ENCODE results near the gene ARMH3.

The ARMH3 gene

GRCh38 chr10:102020938-102021337, 35.0 kb downstream of the ARMH3 start:
- no peak for TF ChIP-seq REST (IDR thresholded peaks at IDR 0.05; ENCODE audit: insufficient read depth in 1 of 2, low read depth in 2 of 2, low read length in 2 of 2)
- no peak for TF ChIP-seq POLR2AphosphoS5 (IDR thresholded peaks at IDR 0.05; ENCODE audit: low read depth, low read length)
- TF ChIP-seq FOXP2 (optimal IDR thresholded peaks at IDR 0.05; ENCODE audit: borderline replicate concordance, extremely low read depth, extremely low read length, insufficient read depth), result no peak
- no peak for TF ChIP-seq TAF1 (IDR thresholded peaks at IDR 0.05; ENCODE audit: borderline replicate concordance, insufficient read depth, low read length)
- no peak for TF ChIP-seq SIN3A (IDR thresholded peaks at IDR 0.05; ENCODE audit: borderline replicate concordance, insufficient read depth, low read length)

GRCh38 chr10:102017295-102017694, 38.7 kb downstream of the ARMH3 start:
- no peak for TF ChIP-seq REST (IDR thresholded peaks at IDR 0.05; ENCODE audit: insufficient read depth in 1 of 2, low read depth in 2 of 2, low read length in 2 of 2)
- no peak for TF ChIP-seq TAF1 (IDR thresholded peaks at IDR 0.05; ENCODE audit: borderline replicate concordance, insufficient read depth, low read length)
- TF ChIP-seq SIN3A (IDR thresholded peaks at IDR 0.05; ENCODE audit: borderline replicate concordance, insufficient read depth, low read length), result no peak
- TF ChIP-seq FOXP2 (optimal IDR thresholded peaks at IDR 0.05; ENCODE audit: borderline replicate concordance, extremely low read depth, extremely low read length, insufficient read depth), result no peak
- no peak for TF ChIP-seq POLR2AphosphoS5 (IDR thresholded peaks at IDR 0.05; ENCODE audit: low read depth, low read length)

GRCh38 chr10:102016416-102016815, 39.6 kb downstream of the ARMH3 start:
- no peak for TF ChIP-seq FOXP2 (optimal IDR thresholded peaks at IDR 0.05; ENCODE audit: borderline replicate concordance, extremely low read depth, extremely low read length, insufficient read depth)
- no peak for TF ChIP-seq POLR2AphosphoS5 (IDR thresholded peaks at IDR 0.05; ENCODE audit: low read depth, low read length)
- no peak for TF ChIP-seq SIN3A (IDR thresholded peaks at IDR 0.05; ENCODE audit: borderline replicate concordance, insufficient read depth, low read length)
- no peak for TF ChIP-seq TAF1 (IDR thresholded peaks at IDR 0.05; ENCODE audit: borderline replicate concordance, insufficient read depth, low read length)
- TF ChIP-seq REST (IDR thresholded peaks at IDR 0.05; ENCODE audit: insufficient read depth in 1 of 2, low read depth in 2 of 2, low read length in 2 of 2), result no peak

- TF ChIP-seq TAF1 (IDR thresholded peaks at IDR 0.05; ENCODE audit: borderline replicate concordance, insufficient read depth, low read length) (no peak), REST (IDR thresholded peaks at IDR 0.05; ENCODE audit: insufficient read depth in 1 of 2, low read depth in 2 of 2, low read length in 2 of 2) (no peak), FOXP2 (optimal IDR thresholded peaks at IDR 0.05; ENCODE audit: borderline replicate concordance, extremely low read depth, extremely low read length, insufficient read depth) (no peak), SIN3A (IDR thresholded peaks at IDR 0.05; ENCODE audit: borderline replicate concordance, insufficient read depth, low read length) (no peak), POLR2AphosphoS5 (IDR thresholded peaks at IDR 0.05; ENCODE audit: low read depth, low read length) (no peak)
These were observed 45.0 kb downstream of the ARMH3 start for GRCh38 chr10:102010961-102011360.

All from PFSK-1 (cell line).